ENCODE results near the gene BACH1. TPM values are rescaled to one million over a fixed set of nuclear protein-coding genes. Genes with fewer than 3 reads are reported as not detected.
"Not testable (repeated sequence)": the region's sequence is repeated elsewhere in the genome, so short reads cannot be mapped to it uniquely, and the experiment has no call there.

BACH1 gene
- total RNA-seq (10 to 100 TPM; 16.7 to 83.4 (median 40.0) TPM), polyA plus RNA-seq (1 to 10 TPM; 5.3 to 7.3 TPM)
- long read RNA-seq, donor 1, full-length matches to known transcripts, result 4 of 14 reads
- long read RNA-seq, donor 1, partial matches to known transcripts, result 5 of 14 reads
- long read RNA-seq, donor 1, other reads (novel, unspliced or antisense), result 5 of 14 reads
- long read RNA-seq, donor 2, full-length matches to known transcripts, result 2 of 32 reads
- long read RNA-seq, donor 2, partial matches to known transcripts, result 7 of 32 reads
- long read RNA-seq, donor 2, other reads (novel, unspliced or antisense), result 23 of 32 reads
- long read RNA-seq, donor 3, full-length matches to known transcripts, result 5 of 10 reads
- long read RNA-seq, donor 3, partial matches to known transcripts, result 3 of 10 reads
- long read RNA-seq, donor 3, other reads (novel, unspliced or antisense), result 2 of 10 reads

- ATAC-seq (peak; percentile 75 to 94 (median 91)), DNase-seq (peak; percentile 91 to 95 (median 93))
- no peaks in the 10 kb centered on the region for H3K9me3 ChIP-seq
- 4 to 16% (median 7%) methylated on average over 24 to 87 of the region's 87 CpGs for WGBS, 4 donors
- H3K36me3 ChIP-seq, result no peaks in the 10 kb centered on the region
- peak within 1 kb of the TSS; percentile 52 to 98 (median 75) for H3K4me3 ChIP-seq
- H3K27ac ChIP-seq, result peak within 1 kb of the TSS; percentile 83 to 99 (median 93)
- no peaks in the 10 kb centered on the region for H3K27me3 ChIP-seq
- H3K4me1 ChIP-seq, result peaks cover 4 to 55% (median 35%) of the 10 kb centered on the region in 12 donors
- intact Hi-C loops (cut with DNase I), result loop anchor here in 4 of 10 donors (5.0 to 10.0 kb wide), 6 partner anchors 34 to 221 kb away; no protein-coding TSS in a partner anchor
- TF ChIP-seq POLR2A (IDR thresholded peaks at IDR 0.05) (peak in 1 of 2 donors; percentile 91), CTCF (IDR thresholded peaks at IDR 0.05) (peak; percentile 23 to 72 (median 46))
Observed at GRCh38 chr21:29298348-29299045, at the start of gene BACH1. Gene BACH1, plus strand, starts transcription at chr21:29298922. Its CDS starts 22,359 bp downstream, at chr21:29321281.

GRCh38 chr21:29249289-29249688 is 49.4 kb upstream of the BACH1 start:
- H3K9me3 ChIP-seq, result peaks cover 0 to 15% (median 12%) of the 10 kb centered on the region in 12 donors

GRCh38 chr21:29250636-29251035 is 48.1 kb upstream of the BACH1 start:
- intact Hi-C loops (cut with DNase I), result no loop called here
- DNase-seq (no peak), ATAC-seq (no peak)
- Histone ChIP-seq H3K27me3 (no peaks in the 10 kb centered on the region), H3K36me3 (no peaks in the 10 kb centered on the region), H3K4me3 (no peak overlapping the region), H3K4me1 (peaks cover 0 to 20% (median 0%) of the 10 kb centered on the region in 12 donors), H3K27ac (no peak overlapping the region), H3K9me3 (peaks cover 0 to 21% (median 16%) of the 10 kb centered on the region in 12 donors)
- 79 to 90% (median 83%) methylated on average over 5 of the region's 5 CpGs for WGBS, 4 donors
- TF ChIP-seq CTCF (IDR thresholded peaks at IDR 0.05) (no peak), POLR2A (IDR thresholded peaks at IDR 0.05) (no peak)

More at GRCh38 chr21:29249289-29249688, 49.4 kb upstream of the BACH1 start:
- intact Hi-C loops (cut with DNase I); H3K27me3 ChIP-seq; DNase-seq; H3K36me3 ChIP-seq; ATAC-seq; H3K4me3 ChIP-seq: not testable (repeated sequence)
- peak overlapping the region in 1 of 12 donors; percentile 74 for H3K27ac ChIP-seq
- peaks cover 0 to 34% (median 0%) of the 10 kb centered on the region in 12 donors for H3K4me1 ChIP-seq

- DNase-seq; ATAC-seq; H3K27me3 ChIP-seq; H3K27ac ChIP-seq; H3K36me3 ChIP-seq; intact Hi-C loops (cut with DNase I); H3K4me3 ChIP-seq: not testable (repeated sequence)
- H3K9me3 ChIP-seq, result peaks cover 0 to 21% (median 16%) of the 10 kb centered on the region in 12 donors
- peaks cover 0 to 29% (median under 1%) of the 10 kb centered on the region in 12 donors for H3K4me1 ChIP-seq
Observed at GRCh38 chr21:29253861-29254260, 44.9 kb upstream of the BACH1 start.

- intact Hi-C loops (cut with DNase I), result no loop called here
- Histone ChIP-seq H3K9me3 (peaks cover 0 to 21% (median 16%) of the 10 kb centered on the region in 12 donors), H3K4me3 (no peak overlapping the region), H3K4me1 (peaks cover 0 to 34% (median 3%) of the 10 kb centered on the region in 12 donors), H3K27me3 (no peaks in the 10 kb centered on the region), H3K36me3 (no peaks in the 10 kb centered on the region), H3K27ac (no peak overlapping the region)
- 91 to 96% (median 93%) methylated on average over 1 of the region's 1 CpG for WGBS, 4 donors
- TF ChIP-seq CTCF (IDR thresholded peaks at IDR 0.05), result no peak
- no peak for TF ChIP-seq POLR2A (IDR thresholded peaks at IDR 0.05)
- DNase-seq (no peak), ATAC-seq (no peak)
Observed at GRCh38 chr21:29254550-29254949, 44.2 kb upstream of the BACH1 start.
